Testis (tissue), 2 donors: ENCODE measurements around the gene DCTN5.

Experiments
- CTCF ChIP-seq, 3 experiments: fragments of 450-650 bp in 2 of 3; fragments of 200-600 bp in 1 of 3; sonication (generic) in 1 of 3; IDR thresholded peaks; one replicate each; pipeline ENCODE4 v1.5.1; 2016 to 2019; ENCODE audit warnings: antibody characterized with exemption in 3 of 3, mild to moderate bottlenecking in 2 of 3, moderate library complexity in 1 of 3
- POLR2A ChIP-seq: fragments of 450-650 bp; IDR thresholded peaks from one replicate; pipeline ENCODE4 v1.6.1; 2017; ENCODE audit warnings: antibody characterized with exemption, mild to moderate bottlenecking, moderate library complexity

- no peak for TF ChIP-seq CTCF (IDR thresholded peaks at IDR 0.05)
- no peak for TF ChIP-seq POLR2A
Observed at GRCh38 chr16:23668873-23669272, 27.6 kb downstream of the DCTN5 start.
